ENCODE measurements around the gene PLLP. TPM values are rescaled to one million over a fixed set of nuclear protein-coding genes. Genes with fewer than 3 reads are reported as not detected.

The PLLP gene
- total RNA-seq, 2 experiments from 2014 or later = 0.22 TPM; not detected in 1

GRCh38 chr16:57261806-57262205 is 22.7 kb downstream of the PLLP start:
- Histone ChIP-seq H3K4me2 (ENCODE audit: low read length) (no peak overlapping the region), H3K36me3 (ENCODE audit: insufficient read depth, low read length) (no peaks in the 10 kb centered on the region), H3K4me3 (ENCODE audit: low read depth, low read length, poor library complexity, severe bottlenecking) (no peak overlapping the region), H3K4me1 (ENCODE audit: insufficient read depth, low read length, poor library complexity, severe bottlenecking) (peaks cover 9% of the 10 kb centered on the region), H3K9me3 (ENCODE audit: low read length) (no peaks in the 10 kb centered on the region), H3K9me2 (ENCODE audit: insufficient read depth, low read length) (no peaks in the 10 kb centered on the region), H3K27ac (ENCODE audit: low read depth, low read length, poor library complexity, severe bottlenecking) (no peak overlapping the region), H4K20me1 (ENCODE audit: insufficient read depth, low read length) (no peaks in the 10 kb centered on the region), H2AFZ (ENCODE audit: low read length) (no peak overlapping the region), H3K79me2 (ENCODE audit: insufficient read depth, low read depth, low read length) (no peaks in the 10 kb centered on the region)
- no peak for DNase-seq (ENCODE audit: low spot score)
- intact Hi-C loops (cut with micrococcal nuclease; ENCODE audit: unreplicated experiment) = no loop called here
- POLR2A ChIA-PET = interaction anchor here (0.6 kb wide), 1 partner anchor 32 kb away, joined by 3 read pairs; no protein-coding TSS in a partner anchor
- no peak for TF ChIP-seq EZH2phosphoT487 (IDR thresholded peaks at IDR 0.05; ENCODE audit: borderline replicate concordance, low read depth, low read length)
- no peak for TF ChIP-seq CTCF (conservative IDR thresholded peaks at IDR 0.05; ENCODE audit: low read length)
- CTCF ChIA-PET (ENCODE audit: unreplicated experiment) = no interaction called here
- BruUV-seq (replicated peaks) = no TSS peak

GRCh38 chr16:57260294-57260929 is 24.1 kb downstream of the PLLP start:
- DNase-seq (ENCODE audit: low spot score) = peak; percentile 21
- H3K4me2 ChIP-seq (ENCODE audit: low read length) = peak overlapping the region; percentile 37; the same call in 1 of the 2 replicates
- no peak overlapping the region for H3K27ac ChIP-seq (ENCODE audit: low read depth, low read length, poor library complexity, severe bottlenecking)

More at GRCh38 chr16:57260294-57260929, 24.1 kb downstream of the PLLP start:
- Histone ChIP-seq H3K4me3 (ENCODE audit: low read depth, low read length, poor library complexity, severe bottlenecking) (no peak overlapping the region), H3K9me2 (ENCODE audit: insufficient read depth, low read length) (no peaks in the 10 kb centered on the region), H3K36me3 (ENCODE audit: insufficient read depth, low read length) (no peaks in the 10 kb centered on the region), H2AFZ (ENCODE audit: low read length) (peak overlapping the region; percentile 57), H3K4me1 (ENCODE audit: insufficient read depth, low read length, poor library complexity, severe bottlenecking) (peaks cover 9% of the 10 kb centered on the region), H3K9me3 (ENCODE audit: low read length) (no peaks in the 10 kb centered on the region), H4K20me1 (ENCODE audit: insufficient read depth, low read length) (no peaks in the 10 kb centered on the region), H3K79me2 (ENCODE audit: insufficient read depth, low read depth, low read length) (no peaks in the 10 kb centered on the region)
- intact Hi-C loops (cut with micrococcal nuclease; ENCODE audit: unreplicated experiment) = no loop called here
- CTCF ChIA-PET (ENCODE audit: unreplicated experiment) = no interaction called here
- TF ChIP-seq EZH2phosphoT487 (IDR thresholded peaks at IDR 0.05; ENCODE audit: borderline replicate concordance, low read depth, low read length) (no peak), CTCF (conservative IDR thresholded peaks at IDR 0.05; ENCODE audit: low read length) (no peak)
- POLR2A ChIA-PET = interaction anchor here (0.7 kb wide), 1 partner anchor 77 kb away, joined by 3 read pairs; no protein-coding TSS in a partner anchor
- no TSS peak for BruUV-seq (replicated peaks)

All from OCI-LY7 (cell line).